ENCODE results near the gene RHBDD3.
A peak's percentile ranks its signal among the peaks of the same experiment; 100 is the strongest.

The RHBDD3 gene

DNA sequence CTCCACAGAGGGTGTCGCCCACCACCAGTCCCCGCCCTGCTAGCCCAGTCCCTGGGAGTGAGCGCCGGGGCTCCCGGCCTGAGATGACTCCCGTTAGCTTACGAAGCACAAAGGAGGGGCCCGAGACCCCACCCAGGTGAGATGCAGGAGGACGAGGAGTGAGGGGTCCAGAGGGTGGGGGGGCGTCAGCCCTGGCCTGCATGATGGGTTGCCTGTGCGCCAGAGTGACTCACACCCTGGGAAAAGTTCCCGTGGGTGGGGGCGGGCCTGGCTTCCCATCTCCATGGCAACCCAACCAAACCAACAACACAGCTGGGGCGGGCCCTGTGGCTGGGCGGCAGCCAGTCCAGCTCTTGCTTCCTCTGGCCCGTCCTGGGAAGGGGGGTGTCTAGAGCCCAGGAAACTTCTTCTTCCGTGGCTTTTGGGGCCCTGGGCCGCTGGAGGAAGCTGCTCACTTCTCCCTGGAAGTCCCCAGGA lies 43.1 kb upstream of the RHBDD3 start (continued):
- TF ChIP-seq, protein P1, sequence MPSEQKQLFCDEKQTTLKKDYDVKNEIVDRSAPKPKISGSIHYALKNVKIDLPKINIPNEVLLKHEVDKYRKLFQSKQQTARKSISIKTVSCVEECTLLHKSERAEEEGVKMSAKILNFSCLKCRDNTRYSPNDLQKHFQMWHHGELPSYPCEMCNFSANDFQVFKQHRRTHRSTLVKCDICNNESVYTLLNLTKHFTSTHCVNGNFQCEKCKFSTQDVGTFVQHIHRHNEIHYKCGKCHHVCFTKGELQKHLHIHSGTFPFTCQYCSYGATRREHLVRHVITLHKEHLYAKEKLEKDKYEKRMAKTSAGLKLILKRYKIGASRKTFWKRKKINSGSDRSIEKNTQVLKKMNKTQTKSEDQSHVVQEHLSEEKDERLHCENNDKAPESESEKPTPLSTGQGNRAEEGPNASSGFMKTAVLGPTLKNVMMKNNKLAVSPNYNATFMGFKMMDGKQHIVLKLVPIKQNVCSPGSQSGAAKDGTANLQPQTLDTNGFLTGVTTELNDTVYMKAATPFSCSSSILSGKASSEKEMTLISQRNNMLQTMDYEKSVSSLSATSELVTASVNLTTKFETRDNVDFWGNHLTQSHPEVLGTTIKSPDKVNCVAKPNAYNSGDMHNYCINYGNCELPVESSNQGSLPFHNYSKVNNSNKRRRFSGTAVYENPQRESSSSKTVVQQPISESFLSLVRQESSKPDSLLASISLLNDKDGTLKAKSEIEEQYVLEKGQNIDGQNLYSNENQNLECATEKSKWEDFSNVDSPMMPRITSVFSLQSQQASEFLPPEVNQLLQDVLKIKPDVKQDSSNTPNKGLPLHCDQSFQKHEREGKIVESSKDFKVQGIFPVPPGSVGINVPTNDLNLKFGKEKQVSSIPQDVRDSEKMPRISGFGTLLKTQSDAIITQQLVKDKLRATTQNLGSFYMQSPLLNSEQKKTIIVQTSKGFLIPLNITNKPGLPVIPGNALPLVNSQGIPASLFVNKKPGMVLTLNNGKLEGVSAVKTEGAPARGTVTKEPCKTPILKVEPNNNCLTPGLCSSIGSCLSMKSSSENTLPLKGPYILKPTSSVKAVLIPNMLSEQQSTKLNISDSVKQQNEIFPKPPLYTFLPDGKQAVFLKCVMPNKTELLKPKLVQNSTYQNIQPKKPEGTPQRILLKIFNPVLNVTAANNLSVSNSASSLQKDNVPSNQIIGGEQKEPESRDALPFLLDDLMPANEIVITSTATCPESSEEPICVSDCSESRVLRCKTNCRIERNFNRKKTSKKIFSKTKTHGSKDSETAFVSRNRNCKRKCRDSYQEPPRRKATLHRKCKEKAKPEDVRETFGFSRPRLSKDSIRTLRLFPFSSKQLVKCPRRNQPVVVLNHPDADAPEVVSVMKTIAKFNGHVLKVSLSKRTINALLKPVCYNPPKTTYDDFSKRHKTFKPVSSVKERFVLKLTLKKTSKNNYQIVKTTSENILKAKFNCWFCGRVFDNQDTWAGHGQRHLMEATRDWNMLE (tag by site-specific recombination; conservative IDR thresholded peaks at IDR 0.05; ENCODE audit: low read depth), result no peak
- TF ChIP-seq, protein P2, sequence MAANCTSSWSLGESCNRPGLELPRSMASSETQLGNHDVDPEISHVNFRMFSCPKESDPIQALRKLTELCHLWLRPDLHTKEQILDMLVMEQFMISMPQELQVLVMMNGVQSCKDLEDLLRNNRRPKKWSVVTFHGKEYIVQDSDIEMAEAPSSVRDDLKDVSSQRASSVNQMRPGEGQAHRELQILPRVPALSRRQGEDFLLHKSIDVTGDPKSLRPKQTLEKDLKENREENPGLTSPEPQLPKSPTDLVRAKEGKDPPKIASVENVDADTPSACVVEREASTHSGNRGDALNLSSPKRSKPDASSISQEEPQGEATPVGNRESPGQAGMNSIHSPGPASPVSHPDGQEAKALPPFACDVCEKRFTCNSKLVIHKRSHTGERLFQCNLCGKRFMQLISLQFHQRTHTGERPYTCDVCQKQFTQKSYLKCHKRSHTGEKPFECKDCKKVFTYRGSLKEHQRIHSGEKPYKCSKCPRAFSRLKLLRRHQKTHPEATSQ (tag by site-specific recombination; IDR thresholded peaks at IDR 0.05), result no peak
- TF ChIP-seq, protein P3, sequence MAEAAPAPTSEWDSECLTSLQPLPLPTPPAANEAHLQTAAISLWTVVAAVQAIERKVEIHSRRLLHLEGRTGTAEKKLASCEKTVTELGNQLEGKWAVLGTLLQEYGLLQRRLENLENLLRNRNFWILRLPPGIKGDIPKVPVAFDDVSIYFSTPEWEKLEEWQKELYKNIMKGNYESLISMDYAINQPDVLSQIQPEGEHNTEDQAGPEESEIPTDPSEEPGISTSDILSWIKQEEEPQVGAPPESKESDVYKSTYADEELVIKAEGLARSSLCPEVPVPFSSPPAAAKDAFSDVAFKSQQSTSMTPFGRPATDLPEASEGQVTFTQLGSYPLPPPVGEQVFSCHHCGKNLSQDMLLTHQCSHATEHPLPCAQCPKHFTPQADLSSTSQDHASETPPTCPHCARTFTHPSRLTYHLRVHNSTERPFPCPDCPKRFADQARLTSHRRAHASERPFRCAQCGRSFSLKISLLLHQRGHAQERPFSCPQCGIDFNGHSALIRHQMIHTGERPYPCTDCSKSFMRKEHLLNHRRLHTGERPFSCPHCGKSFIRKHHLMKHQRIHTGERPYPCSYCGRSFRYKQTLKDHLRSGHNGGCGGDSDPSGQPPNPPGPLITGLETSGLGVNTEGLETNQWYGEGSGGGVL (tag by site-specific recombination; IDR thresholded peaks at IDR 0.05), result no peak
- TF ChIP-seq, protein P4, sequence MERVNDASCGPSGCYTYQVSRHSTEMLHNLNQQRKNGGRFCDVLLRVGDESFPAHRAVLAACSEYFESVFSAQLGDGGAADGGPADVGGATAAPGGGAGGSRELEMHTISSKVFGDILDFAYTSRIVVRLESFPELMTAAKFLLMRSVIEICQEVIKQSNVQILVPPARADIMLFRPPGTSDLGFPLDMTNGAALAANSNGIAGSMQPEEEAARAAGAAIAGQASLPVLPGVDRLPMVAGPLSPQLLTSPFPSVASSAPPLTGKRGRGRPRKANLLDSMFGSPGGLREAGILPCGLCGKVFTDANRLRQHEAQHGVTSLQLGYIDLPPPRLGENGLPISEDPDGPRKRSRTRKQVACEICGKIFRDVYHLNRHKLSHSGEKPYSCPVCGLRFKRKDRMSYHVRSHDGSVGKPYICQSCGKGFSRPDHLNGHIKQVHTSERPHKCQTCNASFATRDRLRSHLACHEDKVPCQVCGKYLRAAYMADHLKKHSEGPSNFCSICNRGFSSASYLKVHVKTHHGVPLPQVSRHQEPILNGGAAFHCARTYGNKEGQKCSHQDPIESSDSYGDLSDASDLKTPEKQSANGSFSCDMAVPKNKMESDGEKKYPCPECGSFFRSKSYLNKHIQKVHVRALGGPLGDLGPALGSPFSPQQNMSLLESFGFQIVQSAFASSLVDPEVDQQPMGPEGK (tag by site-specific recombination; IDR thresholded peaks at IDR 0.05), result peak; percentile 88
- TF ChIP-seq WT1 (tag by site-specific recombination; IDR thresholded peaks at IDR 0.05) (no peak), ZNF629 (tag by site-specific recombination; IDR thresholded peaks at IDR 0.05) (peak; percentile 29; the same call in 1 of the 2 replicates), ZNF302 (tag by site-specific recombination; IDR thresholded peaks at IDR 0.05; ENCODE audit: low read depth) (no peak), ZNF473 (tag by site-specific recombination; IDR thresholded peaks at IDR 0.05) (no peak), ZSCAN30 (tag by site-specific recombination; IDR thresholded peaks at IDR 0.05) (no peak), ZFP41 (tag by site-specific recombination; IDR thresholded peaks at IDR 0.05; ENCODE audit: borderline replicate concordance) (no peak), SP7 (tag by site-specific recombination; IDR thresholded peaks at IDR 0.05) (peak; percentile 57), SP2 (tag by site-specific recombination; IDR thresholded peaks at IDR 0.05) (peak; percentile 70)
- TF ChIP-seq, protein P5, sequence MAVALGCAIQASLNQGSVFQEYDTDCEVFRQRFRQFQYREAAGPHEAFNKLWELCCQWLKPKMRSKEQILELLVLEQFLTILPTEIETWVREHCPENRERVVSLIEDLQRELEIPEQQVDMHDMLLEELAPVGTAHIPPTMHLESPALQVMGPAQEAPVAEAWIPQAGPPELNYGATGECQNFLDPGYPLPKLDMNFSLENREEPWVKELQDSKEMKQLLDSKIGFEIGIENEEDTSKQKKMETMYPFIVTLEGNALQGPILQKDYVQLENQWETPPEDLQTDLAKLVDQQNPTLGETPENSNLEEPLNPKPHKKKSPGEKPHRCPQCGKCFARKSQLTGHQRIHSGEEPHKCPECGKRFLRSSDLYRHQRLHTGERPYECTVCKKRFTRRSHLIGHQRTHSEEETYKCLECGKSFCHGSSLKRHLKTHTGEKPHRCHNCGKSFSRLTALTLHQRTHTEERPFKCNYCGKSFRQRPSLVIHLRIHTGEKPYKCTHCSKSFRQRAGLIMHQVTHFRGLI (tag by site-specific recombination; IDR thresholded peaks at IDR 0.05), result peak; percentile 44; the same call in 1 of the 2 replicates
- TF ChIP-seq, protein P6, sequence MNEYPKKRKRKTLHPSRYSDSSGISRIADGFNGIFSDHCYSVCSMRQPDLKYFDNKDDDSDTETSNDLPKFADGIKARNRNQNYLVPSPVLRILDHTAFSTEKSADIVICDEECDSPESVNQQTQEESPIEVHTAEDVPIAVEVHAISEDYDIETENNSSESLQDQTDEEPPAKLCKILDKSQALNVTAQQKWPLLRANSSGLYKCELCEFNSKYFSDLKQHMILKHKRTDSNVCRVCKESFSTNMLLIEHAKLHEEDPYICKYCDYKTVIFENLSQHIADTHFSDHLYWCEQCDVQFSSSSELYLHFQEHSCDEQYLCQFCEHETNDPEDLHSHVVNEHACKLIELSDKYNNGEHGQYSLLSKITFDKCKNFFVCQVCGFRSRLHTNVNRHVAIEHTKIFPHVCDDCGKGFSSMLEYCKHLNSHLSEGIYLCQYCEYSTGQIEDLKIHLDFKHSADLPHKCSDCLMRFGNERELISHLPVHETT (tag by site-specific recombination; IDR thresholded peaks at IDR 0.05), result no peak
- TF ChIP-seq, protein P7, sequence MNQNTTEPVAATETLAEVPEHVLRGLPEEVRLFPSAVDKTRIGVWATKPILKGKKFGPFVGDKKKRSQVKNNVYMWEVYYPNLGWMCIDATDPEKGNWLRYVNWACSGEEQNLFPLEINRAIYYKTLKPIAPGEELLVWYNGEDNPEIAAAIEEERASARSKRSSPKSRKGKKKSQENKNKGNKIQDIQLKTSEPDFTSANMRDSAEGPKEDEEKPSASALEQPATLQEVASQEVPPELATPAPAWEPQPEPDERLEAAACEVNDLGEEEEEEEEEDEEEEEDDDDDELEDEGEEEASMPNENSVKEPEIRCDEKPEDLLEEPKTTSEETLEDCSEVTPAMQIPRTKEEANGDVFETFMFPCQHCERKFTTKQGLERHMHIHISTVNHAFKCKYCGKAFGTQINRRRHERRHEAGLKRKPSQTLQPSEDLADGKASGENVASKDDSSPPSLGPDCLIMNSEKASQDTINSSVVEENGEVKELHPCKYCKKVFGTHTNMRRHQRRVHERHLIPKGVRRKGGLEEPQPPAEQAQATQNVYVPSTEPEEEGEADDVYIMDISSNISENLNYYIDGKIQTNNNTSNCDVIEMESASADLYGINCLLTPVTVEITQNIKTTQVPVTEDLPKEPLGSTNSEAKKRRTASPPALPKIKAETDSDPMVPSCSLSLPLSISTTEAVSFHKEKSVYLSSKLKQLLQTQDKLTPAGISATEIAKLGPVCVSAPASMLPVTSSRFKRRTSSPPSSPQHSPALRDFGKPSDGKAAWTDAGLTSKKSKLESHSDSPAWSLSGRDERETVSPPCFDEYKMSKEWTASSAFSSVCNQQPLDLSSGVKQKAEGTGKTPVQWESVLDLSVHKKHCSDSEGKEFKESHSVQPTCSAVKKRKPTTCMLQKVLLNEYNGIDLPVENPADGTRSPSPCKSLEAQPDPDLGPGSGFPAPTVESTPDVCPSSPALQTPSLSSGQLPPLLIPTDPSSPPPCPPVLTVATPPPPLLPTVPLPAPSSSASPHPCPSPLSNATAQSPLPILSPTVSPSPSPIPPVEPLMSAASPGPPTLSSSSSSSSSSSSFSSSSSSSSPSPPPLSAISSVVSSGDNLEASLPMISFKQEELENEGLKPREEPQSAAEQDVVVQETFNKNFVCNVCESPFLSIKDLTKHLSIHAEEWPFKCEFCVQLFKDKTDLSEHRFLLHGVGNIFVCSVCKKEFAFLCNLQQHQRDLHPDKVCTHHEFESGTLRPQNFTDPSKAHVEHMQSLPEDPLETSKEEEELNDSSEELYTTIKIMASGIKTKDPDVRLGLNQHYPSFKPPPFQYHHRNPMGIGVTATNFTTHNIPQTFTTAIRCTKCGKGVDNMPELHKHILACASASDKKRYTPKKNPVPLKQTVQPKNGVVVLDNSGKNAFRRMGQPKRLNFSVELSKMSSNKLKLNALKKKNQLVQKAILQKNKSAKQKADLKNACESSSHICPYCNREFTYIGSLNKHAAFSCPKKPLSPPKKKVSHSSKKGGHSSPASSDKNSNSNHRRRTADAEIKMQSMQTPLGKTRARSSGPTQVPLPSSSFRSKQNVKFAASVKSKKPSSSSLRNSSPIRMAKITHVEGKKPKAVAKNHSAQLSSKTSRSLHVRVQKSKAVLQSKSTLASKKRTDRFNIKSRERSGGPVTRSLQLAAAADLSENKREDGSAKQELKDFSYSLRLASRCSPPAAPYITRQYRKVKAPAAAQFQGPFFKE (tag by site-specific recombination; IDR thresholded peaks at IDR 0.05; ENCODE audit: borderline replicate concordance), result no peak
- TF ChIP-seq, protein P8, sequence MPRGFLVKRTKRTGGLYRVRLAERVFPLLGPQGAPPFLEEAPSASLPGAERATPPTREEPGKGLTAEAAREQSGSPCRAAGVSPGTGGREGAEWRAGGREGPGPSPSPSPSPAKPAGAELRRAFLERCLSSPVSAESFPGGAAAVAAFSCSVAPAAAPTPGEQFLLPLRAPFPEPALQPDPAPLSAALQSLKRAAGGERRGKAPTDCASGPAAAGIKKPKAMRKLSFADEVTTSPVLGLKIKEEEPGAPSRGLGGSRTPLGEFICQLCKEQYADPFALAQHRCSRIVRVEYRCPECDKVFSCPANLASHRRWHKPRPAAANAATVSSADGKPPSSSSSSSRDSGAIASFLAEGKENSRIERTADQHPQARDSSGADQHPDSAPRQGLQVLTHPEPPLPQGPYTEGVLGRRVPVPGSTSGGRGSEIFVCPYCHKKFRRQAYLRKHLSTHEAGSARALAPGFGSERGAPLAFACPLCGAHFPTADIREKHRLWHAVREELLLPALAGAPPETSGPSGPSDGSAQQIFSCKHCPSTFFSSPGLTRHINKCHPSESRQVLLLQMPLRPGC (tag by site-specific recombination; IDR thresholded peaks at IDR 0.05), result no peak

Measured in HEK293 (cell line).